ENCODE measurements around the gene MAP3K13.

MAP3K13 gene

GRCh38 chr3:185527364-185527763 lies 164.4 kb downstream of the MAP3K13 start:
- Histone ChIP-seq H3K27me3 (no peaks in the 10 kb centered on the region), H4K20me1 (no peaks in the 10 kb centered on the region), H3K27ac (no peak overlapping the region), H3K9ac (no peak overlapping the region), H3K4me1 (no peaks in the 10 kb centered on the region), H3K9me3 (replicated peaks in 1 of 11) (no peaks in the 10 kb centered on the region), H3K36me3 (no peaks in the 10 kb centered on the region), H3K4me2 (no peak overlapping the region), H3K4me3 (no peak overlapping the region)
- no peak for TF ChIP-seq Cebpa-rat (IDR thresholded peaks at IDR 0.05)

GRCh38 chr3:185528532-185528931 lies 165.6 kb downstream of the MAP3K13 start:
- H3K27ac ChIP-seq, result no peak overlapping the region
- no peaks in the 10 kb centered on the region for H4K20me1 ChIP-seq
- TF ChIP-seq Cebpa-rat (IDR thresholded peaks at IDR 0.05), result no peak
- no peaks in the 10 kb centered on the region for H3K36me3 ChIP-seq
- H3K4me3 ChIP-seq, result no peak overlapping the region
- no peaks in the 10 kb centered on the region for H3K4me1 ChIP-seq
- no peaks in the 10 kb centered on the region for H3K27me3 ChIP-seq
- H3K4me2 ChIP-seq, result no peak overlapping the region
- no peak overlapping the region for H3K9ac ChIP-seq
- no peaks in the 10 kb centered on the region for H3K9me3 ChIP-seq (replicated peaks in 1 of 11)

- no peak overlapping the region for H3K9ac ChIP-seq
These were observed 167.9 kb downstream of the MAP3K13 start for GRCh38 chr3:185530856-185531255.

GRCh38 chr3:185532901-185533300 lies 170.0 kb downstream of the MAP3K13 start:
- no peaks in the 10 kb centered on the region for H3K36me3 ChIP-seq
- no peaks in the 10 kb centered on the region for H3K9me3 ChIP-seq (replicated peaks in 1 of 11)
- H3K27me3 ChIP-seq, result no peaks in the 10 kb centered on the region
- no peak overlapping the region for H3K9ac ChIP-seq
- H3K4me3 ChIP-seq, result no peak overlapping the region
- no peaks in the 10 kb centered on the region for H4K20me1 ChIP-seq
- no peak overlapping the region for H3K27ac ChIP-seq
- no peak for TF ChIP-seq Cebpa-rat (IDR thresholded peaks at IDR 0.05)
- H3K4me1 ChIP-seq, result peaks cover 16 to 21% (median 18%) of the 10 kb centered on the region in 10 experiments
- no peak overlapping the region for H3K4me2 ChIP-seq

More at GRCh38 chr3:185530856-185531255, 167.9 kb downstream of the MAP3K13 start:
- Histone ChIP-seq H3K36me3 (no peaks in the 10 kb centered on the region), H3K9me3 (replicated peaks in 1 of 11) (no peaks in the 10 kb centered on the region), H3K27ac (0 out of 22 replicates have a peak overlapping the region, but pooled peaks of 1 of the 11 experiments have one; percentile 9), H3K4me3 (no peak overlapping the region), H3K4me2 (no peak overlapping the region), H3K4me1 (peaks cover 0 to 1% (median under 1%) of the 10 kb centered on the region in 10 experiments; a peak in 5 of 20 replicates), H3K27me3 (no peaks in the 10 kb centered on the region), H4K20me1 (no peaks in the 10 kb centered on the region)
- no peak for TF ChIP-seq Cebpa-rat (IDR thresholded peaks at IDR 0.05)

- peak overlapping the region in 2 of 11 experiments; percentile 37 to 90; a peak in 3 of 22 replicates for H3K27ac ChIP-seq
- H3K27me3 ChIP-seq, result no peaks in the 10 kb centered on the region
- no peaks in the 10 kb centered on the region for H3K36me3 ChIP-seq
- no peak for TF ChIP-seq Cebpa-rat (IDR thresholded peaks at IDR 0.05)
- H3K4me2 ChIP-seq, result no peak overlapping the region
- no peaks in the 10 kb centered on the region for H4K20me1 ChIP-seq
- H3K4me1 ChIP-seq, result peaks cover 18 to 26% (median 23%) of the 10 kb centered on the region in 10 experiments
- H3K4me3 ChIP-seq, result no peak overlapping the region
- no peak overlapping the region for H3K9ac ChIP-seq
- H3K9me3 ChIP-seq (replicated peaks in 1 of 11), result no peaks in the 10 kb centered on the region
These were observed 171.6 kb downstream of the MAP3K13 start for GRCh38 chr3:185534511-185534910.

- Histone ChIP-seq H3K9ac (peak overlapping the region in 10 of 11 experiments; percentile 47 to 80 (median 69); a peak in 17 of 22 replicates), H3K27me3 (no peaks in the 10 kb centered on the region), H3K9me3 (replicated peaks in 1 of 11) (no peaks in the 10 kb centered on the region), H4K20me1 (no peaks in the 10 kb centered on the region), H3K36me3 (no peaks in the 10 kb centered on the region), H3K4me1 (peaks cover 18 to 26% (median 23%) of the 10 kb centered on the region in 10 experiments), H3K4me3 (peak overlapping the region in 1 of 10 experiments; percentile 20; a peak in 1 of 20 replicates), H3K27ac (peak overlapping the region; percentile 65 to 92 (median 85); a peak in 21 of 22 replicates), H3K4me2 (peak overlapping the region; percentile 59 to 88 (median 71))
- TF ChIP-seq Cebpa-rat (IDR thresholded peaks at IDR 0.05), result peak in 9 of 11 experiments; percentile 84 to 98 (median 93); a peak in 18 of 22 replicates
These were observed 174.5 kb downstream of the MAP3K13 start for GRCh38 chr3:185537369-185537970.

Data from BLaER1 treated with 17β-estradiol and CSF1 and Interleukin-3, amounts not matched to agents 10 nM and 100 nM (cell line).